ENCODE data around the gene PBX4.
"Not testable (repeated sequence)": the region's sequence is repeated elsewhere in the genome, so short reads cannot be mapped to it uniquely, and the experiment has no call there.

The PBX4 gene

DNA sequence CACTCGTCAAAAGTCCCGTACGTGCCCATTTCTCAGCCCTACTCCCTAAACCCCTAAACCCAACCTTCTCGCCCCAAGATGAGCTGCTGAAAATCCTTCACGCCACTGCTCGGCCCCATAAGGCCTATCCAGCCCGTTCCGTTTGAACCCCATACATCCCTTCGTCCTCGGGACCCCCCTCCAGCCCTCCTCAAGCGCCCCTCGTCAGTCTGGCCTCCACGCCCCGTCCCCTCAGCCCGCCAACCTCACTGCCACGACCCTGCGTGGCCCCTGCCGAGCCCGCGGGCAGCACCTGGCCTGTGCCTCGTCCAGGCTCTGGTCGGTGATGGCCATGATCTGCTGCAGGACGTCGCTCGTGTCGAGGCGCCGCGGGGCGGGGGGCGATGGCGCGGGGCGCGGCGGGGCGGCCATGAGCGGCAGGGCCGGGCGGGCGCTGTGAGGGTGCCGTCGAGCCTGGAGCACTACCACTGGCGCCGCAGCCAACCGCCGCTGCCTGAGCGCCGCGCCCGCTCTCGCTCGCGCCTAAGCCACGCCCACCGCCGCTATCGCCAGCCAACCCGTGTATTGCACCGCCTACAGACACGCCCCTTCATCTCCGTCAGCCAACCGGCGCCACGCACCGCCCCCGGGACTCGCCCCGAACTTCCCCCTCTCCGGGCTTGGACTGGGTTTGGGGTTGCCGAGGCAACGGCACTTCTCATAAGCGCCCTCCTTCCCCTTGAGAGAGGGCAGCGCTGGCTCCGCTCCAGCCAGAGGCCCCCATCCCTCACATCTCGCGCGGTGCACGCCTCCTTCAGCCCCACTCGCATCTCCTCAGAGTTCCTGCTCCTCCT, at the start of gene PBX4:
Gene PBX4 (minus strand): TSS at position 469 of the 833 bp plus-strand sequence. CDS start 58 bp downstream, at position 411.
- DNase-seq (ENCODE audit: low spot score), result peak; percentile 99
- TF ChIP-seq, protein P1, sequence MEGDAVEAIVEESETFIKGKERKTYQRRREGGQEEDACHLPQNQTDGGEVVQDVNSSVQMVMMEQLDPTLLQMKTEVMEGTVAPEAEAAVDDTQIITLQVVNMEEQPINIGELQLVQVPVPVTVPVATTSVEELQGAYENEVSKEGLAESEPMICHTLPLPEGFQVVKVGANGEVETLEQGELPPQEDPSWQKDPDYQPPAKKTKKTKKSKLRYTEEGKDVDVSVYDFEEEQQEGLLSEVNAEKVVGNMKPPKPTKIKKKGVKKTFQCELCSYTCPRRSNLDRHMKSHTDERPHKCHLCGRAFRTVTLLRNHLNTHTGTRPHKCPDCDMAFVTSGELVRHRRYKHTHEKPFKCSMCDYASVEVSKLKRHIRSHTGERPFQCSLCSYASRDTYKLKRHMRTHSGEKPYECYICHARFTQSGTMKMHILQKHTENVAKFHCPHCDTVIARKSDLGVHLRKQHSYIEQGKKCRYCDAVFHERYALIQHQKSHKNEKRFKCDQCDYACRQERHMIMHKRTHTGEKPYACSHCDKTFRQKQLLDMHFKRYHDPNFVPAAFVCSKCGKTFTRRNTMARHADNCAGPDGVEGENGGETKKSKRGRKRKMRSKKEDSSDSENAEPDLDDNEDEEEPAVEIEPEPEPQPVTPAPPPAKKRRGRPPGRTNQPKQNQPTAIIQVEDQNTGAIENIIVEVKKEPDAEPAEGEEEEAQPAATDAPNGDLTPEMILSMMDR (IDR thresholded peaks at IDR 0.05; ENCODE audit: extremely low read depth, missing control alignments), result no peak

DNA sequence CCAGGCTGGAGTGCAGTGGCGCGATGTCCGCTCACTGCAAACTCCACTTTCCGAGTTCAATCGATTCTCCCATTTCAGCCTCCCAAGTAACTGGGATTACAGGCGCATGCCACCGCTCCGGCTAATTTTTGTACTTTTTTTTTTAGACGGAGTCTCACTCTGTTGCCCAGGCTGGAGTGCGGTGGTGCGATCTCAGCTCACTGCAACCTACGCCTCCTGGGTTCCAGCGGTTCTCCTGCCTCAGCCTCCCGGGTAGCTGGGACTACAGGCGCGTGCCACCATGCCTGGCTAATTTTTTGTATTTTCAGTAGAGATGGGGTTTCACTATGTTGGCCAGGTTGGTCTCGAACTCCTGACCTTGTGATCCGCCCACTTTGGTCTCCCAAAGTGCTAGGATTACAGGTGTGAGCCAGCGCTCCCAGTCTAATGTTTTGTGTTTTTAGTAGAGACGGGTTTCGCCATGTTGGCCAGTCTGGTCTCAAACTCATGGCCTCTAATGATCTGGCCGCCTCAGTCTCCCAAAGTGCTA, 47.0 kb upstream of the PBX4 start:
- DNase-seq (ENCODE audit: low spot score), result not testable (repeated sequence)

- DNase-seq (ENCODE audit: low spot score), result peak; percentile 91
Observed at GRCh38 chr19:19663256-19664120, 45.0 kb upstream of the PBX4 start, which contains the start of gene ATP13A1. Gene ATP13A1, minus strand, starts transcription at chr19:19663676. Its CDS starts 10 bp downstream, at chr19:19663666.

GRCh38 chr19:19662871-19663255, 44.4 kb upstream of the PBX4 start:
- TF ChIP-seq, protein P1 (IDR thresholded peaks at IDR 0.05; ENCODE audit: extremely low read depth, missing control alignments), result no peak
- DNase-seq (ENCODE audit: low spot score), result no peak

More at GRCh38 chr19:19663256-19664120, 45.0 kb upstream of the PBX4 start, which contains the start of gene ATP13A1:
- TF ChIP-seq, protein P1 (IDR thresholded peaks at IDR 0.05; ENCODE audit: extremely low read depth, missing control alignments), result no peak

GRCh38 chr19:19662344-19662743, 43.9 kb upstream of the PBX4 start:
- no peak for DNase-seq (ENCODE audit: low spot score)
- TF ChIP-seq, protein P1 (IDR thresholded peaks at IDR 0.05; ENCODE audit: extremely low read depth, missing control alignments), result no peak

DNA sequence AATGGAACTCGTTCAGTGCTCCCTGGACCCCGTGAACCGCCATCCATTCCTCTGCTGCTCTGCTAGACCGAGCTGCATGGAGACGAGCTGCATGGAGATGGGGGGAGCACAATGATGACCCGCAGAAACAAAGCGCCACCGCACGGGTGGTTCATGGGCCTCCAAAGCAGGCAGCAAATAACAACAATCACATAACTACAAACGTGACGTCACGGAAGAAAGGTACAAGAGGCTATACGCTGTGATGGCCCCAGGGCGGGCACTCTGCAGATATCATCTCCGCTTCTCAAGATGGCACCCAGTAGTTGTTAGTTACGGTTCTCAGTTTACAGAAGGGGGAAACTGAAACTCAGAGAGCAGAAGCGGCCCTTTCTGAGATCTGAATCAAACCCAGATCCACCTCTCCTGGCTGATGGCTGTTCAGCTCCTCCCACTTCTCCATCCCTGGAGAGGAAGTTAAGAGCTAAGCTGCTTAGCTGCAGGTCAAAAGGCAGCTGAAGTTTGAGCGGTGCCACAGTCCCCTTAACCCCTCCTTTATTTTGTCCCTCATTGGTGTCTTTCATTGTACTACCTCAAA, 43.3 kb upstream of the PBX4 start:
- TF ChIP-seq, protein P1 (IDR thresholded peaks at IDR 0.05; ENCODE audit: extremely low read depth, missing control alignments), result no peak
- DNase-seq (ENCODE audit: low spot score), result peak; percentile 84

GRCh38 chr19:19661141-19661674, 42.7 kb upstream of the PBX4 start:
- no peak for DNase-seq (ENCODE audit: low spot score)
- TF ChIP-seq, protein P1 (IDR thresholded peaks at IDR 0.05; ENCODE audit: extremely low read depth, missing control alignments), result no peak
